HCT116 (cell line): ENCODE results near the gene PDGFD. TPM values are rescaled to one million over a fixed set of nuclear protein-coding genes. Genes with fewer than 3 reads are reported as not detected.

Source experiments
- ATAC-seq: fragments of 200-7000 bp; cut with Tn5 transposase; 2 replicates; pipeline ENCODE4 v1.9.1; 2020; ENCODE audit warnings: mild to moderate bottlenecking, moderate library complexity
- BruUV-seq: library from RNA; stranded (reverse); fragments of 400-500 nt; replicated peaks from 2 replicates; lab custom pipeline; 2021; lab: Mats Ljungman, UMichigan
- CTCF ChIA-PET: fragments of 300-600 bp; sonication (Branson Sonifier 250); formaldehyde crosslinking; loops from one replicate; lab custom pipeline; 2021; ENCODE audit warnings: antibody characterized with exemption; lab: Charles Lee
- POLR2A ChIA-PET: fragments of 300-600, 350-600 bp; sonication (Branson Sonifier 250); formaldehyde crosslinking; loops from one replicate; lab custom pipeline; 2021; ENCODE audit warnings: antibody characterized with exemption; lab: Charles Lee
- RAD21 ChIA-PET, 2 experiments: fragments of 300-600 bp; sonication (Branson Sonifier 250); formaldehyde crosslinking; loops; one replicate each; lab custom pipeline; 2023; ENCODE audit warnings: low total read pairs in 2 of 2; ENCODE audit not compliant: uncharacterized antibody in 2 of 2, unreplicated experiment in 2 of 2, low non-redundant PET in 1 of 2; lab: Charles Lee
- DNase-seq: peaks from one replicate; pipeline ENCODE4 v3.0.0-alpha.2; 2010; ENCODE audit warnings: low read depth, low spot score
- H2AFZ ChIP-seq: fragments of 200-600 bp; shearing (Covaris generic), sonication (generic); 2 replicates; pipeline ENCODE4 v1.6.1; 2017; ENCODE audit warnings: low read depth, mixed run types, mixed read lengths, antibody characterized with exemption, low read length; ENCODE audit not compliant: poor library complexity, severe bottlenecking
- H3K27ac ChIP-seq: 2 replicates; pipeline ENCODE4 v1.5.1; 2012; ENCODE audit warnings: low read depth, low read length
- H3K27me3 ChIP-seq: fragments of 200-600 bp; sonication (generic); 2 replicates; pipeline ENCODE4 v1.6.1; 2016; ENCODE audit warnings: mixed run types, low read length, mixed read lengths; ENCODE audit not compliant: insufficient read depth
- H3K36me3 ChIP-seq, 2 experiments: fragments of 200-500 bp in 1 of 2; fragments of 200-600 bp in 1 of 2; sonication (Bioruptor generic) in 1 of 2; sonication (generic) in 1 of 2; 2 replicates each; pipeline versions ENCODE4 v1.5.1 to v1.6.1; 2014 to 2016; ENCODE audit warnings: low read length in 2 of 2, inconsistent platforms in 1 of 2, mixed read lengths in 1 of 2, mixed run types in 1 of 2; ENCODE audit not compliant: insufficient read depth in 2 of 2, control insufficient read depth in 1 of 2
- H3K4me1 ChIP-seq, 2 experiments: fragments of 200-600 bp in 1 of 2; sonication (generic) in 1 of 2; 2 replicates each; pipeline versions ENCODE4 v1.5.1 to v1.6.1; 2012 to 2017; ENCODE audit warnings: low read length in 2 of 2, inconsistent platforms in 1 of 2, mild to moderate bottlenecking in 1 of 2, mixed read lengths in 1 of 2, mixed run types in 1 of 2, moderate library complexity in 1 of 2; ENCODE audit not compliant: insufficient read depth in 2 of 2, control insufficient read depth in 1 of 2
- H3K4me2 ChIP-seq: fragments of 200-600 bp; sonication (generic); 2 replicates; pipeline ENCODE4 v1.6.1; 2017; ENCODE audit warnings: mixed run types, low read length, mixed read lengths
- H3K4me3 ChIP-seq, 2 experiments: fragments of 200-600 bp in 1 of 2; sonication (generic) in 1 of 2; replicated peaks in 1 of 2; 2 replicates each; pipeline ENCODE4 v1.5.1; 2011 to 2016; ENCODE audit warnings: low read length in 2 of 2, control low read depth in 1 of 2, low read depth in 1 of 2, mild to moderate bottlenecking in 1 of 2, mixed read lengths in 1 of 2, mixed run types in 1 of 2
- H3K79me2 ChIP-seq: fragments of 200-600 bp; sonication (generic); 2 replicates; pipeline ENCODE4 v1.6.1; 2017; ENCODE audit warnings: mild to moderate bottlenecking, mixed run types, low read length, moderate library complexity, mixed read lengths; ENCODE audit not compliant: insufficient read depth
- H3K9ac ChIP-seq: fragments of 200-600 bp; sonication (generic); 2 replicates; pipeline ENCODE4 v1.6.1; 2016; ENCODE audit warnings: low read length, mixed read lengths
- H3K9me2 ChIP-seq: fragments of 200-600 bp; sonication (generic), shearing (Covaris generic); 2 replicates; pipeline ENCODE4 v1.6.1; 2017; ENCODE audit warnings: mixed run types, mild to moderate bottlenecking, moderate library complexity; ENCODE audit not compliant: insufficient read depth
- H3K9me3 ChIP-seq, 2 experiments: fragments of 200-500 bp in 1 of 2; fragments of 200-600 bp in 1 of 2; sonication (Bioruptor generic) in 1 of 2; sonication (generic) in 1 of 2; 2 replicates each; pipeline ENCODE4 v1.6.1; 2014 to 2017; ENCODE audit warnings: low read length in 2 of 2, mixed read lengths in 2 of 2, inconsistent platforms in 1 of 2, low read depth in 1 of 2, mild to moderate bottlenecking in 1 of 2, mixed run types in 1 of 2, moderate library complexity in 1 of 2; ENCODE audit not compliant: control insufficient read depth in 1 of 2, insufficient read depth in 1 of 2
- H4K20me1 ChIP-seq: fragments of 200-600 bp; sonication (generic), shearing (Covaris generic); 2 replicates; pipeline ENCODE4 v1.6.1; 2017; ENCODE audit warnings: mixed run types, mild to moderate bottlenecking, moderate library complexity; ENCODE audit not compliant: insufficient read depth
- CEBPB ChIP-seq: IDR thresholded peaks from 2 replicates; pipeline ENCODE4 v1.6.1; 2012; ENCODE audit warnings: low read depth
- ELF1 ChIP-seq: IDR thresholded peaks from 2 replicates; pipeline ENCODE4 v1.6.1; 2012; ENCODE audit warnings: low read depth, borderline replicate concordance
- EZH2 ChIP-seq: fragments of 200-600 bp; sonication (generic); IDR thresholded peaks from 2 replicates; pipeline ENCODE4 v1.6.1; 2017; ENCODE audit warnings: antibody characterized with exemption, mixed run types
- EZH2phosphoT487 ChIP-seq: fragments of 200-600 bp; IDR thresholded peaks from 2 replicates; pipeline ENCODE4 v1.6.1; 2018; ENCODE audit warnings: antibody characterized with exemption, borderline replicate concordance
- JUND ChIP-seq: IDR thresholded peaks from 2 replicates; pipeline ENCODE4 v1.6.1; 2012
- POLR2A ChIP-seq: IDR thresholded peaks from 2 replicates; pipeline ENCODE4 v1.7.0; 2011; ENCODE audit warnings: borderline replicate concordance; ENCODE audit not compliant: insufficient read depth, insufficient read length; ENCODE audit errors: extremely low read depth
- POLR2AphosphoS5 ChIP-seq: IDR thresholded peaks from 2 replicates; pipeline ENCODE4 v1.6.1; 2011; ENCODE audit warnings: mild to moderate bottlenecking, low read depth, low read length, moderate library complexity
- RAD21 ChIP-seq: IDR thresholded peaks from 2 replicates; pipeline ENCODE4 v1.6.1; 2012; ENCODE audit warnings: low read depth, mild to moderate bottlenecking
- SIN3A ChIP-seq: IDR thresholded peaks from 2 replicates; pipeline ENCODE4 v1.6.1; 2012; ENCODE audit warnings: low read depth
- SRF ChIP-seq: IDR thresholded peaks from 2 replicates; pipeline ENCODE4 v1.6.1; 2012; ENCODE audit warnings: low read depth
- TCF7L2 ChIP-seq: IDR thresholded peaks from 2 replicates; pipeline ENCODE4 v1.7.0; 2011; ENCODE audit warnings: borderline replicate concordance, inconsistent platforms; ENCODE audit not compliant: insufficient read depth, insufficient read length; ENCODE audit errors: extremely low read depth
- YY1 ChIP-seq: IDR thresholded peaks from 2 replicates; pipeline ENCODE4 v1.6.1; 2011; ENCODE audit warnings: low read length, low read depth, moderate library complexity, mild to moderate bottlenecking; ENCODE audit not compliant: insufficient replicate concordance; ENCODE audit errors: extremely low read depth
- ZNF274 ChIP-seq: fragments of 200-500 bp; sonication (Bioruptor generic); IDR thresholded peaks from 2 replicates; pipeline ENCODE4 v1.6.1; 2014; ENCODE audit warnings: mild to moderate bottlenecking, low read depth, low read length, inconsistent platforms
- intact Hi-C: fragments of 100-400 bp; cut with micrococcal nuclease; formaldehyde crosslinking; loops from 2 replicates; pipeline ENCODE4 v1.10.0; 2022
- total RNA-seq: library from RNA; stranded (reverse); gene quantifications from one replicate; pipeline ENCODE4 v1.2.1, GENCODE V29; 2021; ENCODE audit not compliant: unreplicated experiment
- TF ChIP-seq, protein P1 (sequence below): IDR thresholded peaks from 2 replicates; pipeline ENCODE4 v1.6.1; 2012; ENCODE audit warnings: low read depth
- TF ChIP-seq, protein P2 (sequence below), 3 experiments: fragments of 200-600 bp in 1 of 3; sonication (generic) in 1 of 3; IDR thresholded peaks in 2 of 3; conservative IDR thresholded peaks in 1 of 3; 2 replicates each; pipeline ENCODE4 v1.5.1; 2012 to 2017; ENCODE audit warnings: low read depth in 2 of 3, low read length in 2 of 3, antibody characterized with exemption in 1 of 3, borderline replicate concordance in 1 of 3, control low read depth in 1 of 3, mild to moderate bottlenecking in 1 of 3, mixed read lengths in 1 of 3, mixed run types in 1 of 3, moderate library complexity in 1 of 3; ENCODE audit not compliant: insufficient read depth in 1 of 3
- TF ChIP-seq, protein P3 (sequence below): IDR thresholded peaks from 2 replicates; pipeline ENCODE4 v1.6.1; 2012
- TF ChIP-seq, protein P4 (sequence below): IDR thresholded peaks from 2 replicates; pipeline ENCODE4 v1.6.1; 2011; ENCODE audit warnings: mild to moderate bottlenecking, low read length, moderate library complexity; ENCODE audit not compliant: insufficient replicate concordance; ENCODE audit errors: extremely low read depth

Gene PDGFD
- total RNA-seq, 1 experiment from 2014 or later, result 0.34 TPM

DNA sequence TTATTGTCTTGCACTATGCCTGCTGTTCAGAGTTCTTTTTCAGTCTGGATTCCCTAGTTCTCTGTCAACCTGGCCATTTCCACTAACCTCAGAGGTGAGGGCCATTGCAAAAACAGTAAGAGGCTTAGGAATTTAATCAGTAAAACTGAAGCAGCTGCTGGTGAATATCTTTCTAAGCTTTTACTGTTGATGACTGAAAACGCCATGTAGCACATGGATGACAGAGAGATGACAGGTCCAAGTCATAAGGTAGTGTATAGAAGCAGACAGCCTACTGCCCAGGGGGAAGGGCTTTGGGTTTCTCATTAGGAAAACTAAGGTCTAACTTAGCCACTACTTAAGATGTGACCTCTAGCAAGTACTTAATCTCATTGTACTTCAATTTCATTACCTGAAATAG lies 280.1 kb downstream of the PDGFD start (continued):
- no peak for TF ChIP-seq CEBPB
- no peak for TF ChIP-seq EZH2
- TF ChIP-seq EZH2phosphoT487, result no peak
- no peak for TF ChIP-seq POLR2AphosphoS5
- TF ChIP-seq, protein P1, sequence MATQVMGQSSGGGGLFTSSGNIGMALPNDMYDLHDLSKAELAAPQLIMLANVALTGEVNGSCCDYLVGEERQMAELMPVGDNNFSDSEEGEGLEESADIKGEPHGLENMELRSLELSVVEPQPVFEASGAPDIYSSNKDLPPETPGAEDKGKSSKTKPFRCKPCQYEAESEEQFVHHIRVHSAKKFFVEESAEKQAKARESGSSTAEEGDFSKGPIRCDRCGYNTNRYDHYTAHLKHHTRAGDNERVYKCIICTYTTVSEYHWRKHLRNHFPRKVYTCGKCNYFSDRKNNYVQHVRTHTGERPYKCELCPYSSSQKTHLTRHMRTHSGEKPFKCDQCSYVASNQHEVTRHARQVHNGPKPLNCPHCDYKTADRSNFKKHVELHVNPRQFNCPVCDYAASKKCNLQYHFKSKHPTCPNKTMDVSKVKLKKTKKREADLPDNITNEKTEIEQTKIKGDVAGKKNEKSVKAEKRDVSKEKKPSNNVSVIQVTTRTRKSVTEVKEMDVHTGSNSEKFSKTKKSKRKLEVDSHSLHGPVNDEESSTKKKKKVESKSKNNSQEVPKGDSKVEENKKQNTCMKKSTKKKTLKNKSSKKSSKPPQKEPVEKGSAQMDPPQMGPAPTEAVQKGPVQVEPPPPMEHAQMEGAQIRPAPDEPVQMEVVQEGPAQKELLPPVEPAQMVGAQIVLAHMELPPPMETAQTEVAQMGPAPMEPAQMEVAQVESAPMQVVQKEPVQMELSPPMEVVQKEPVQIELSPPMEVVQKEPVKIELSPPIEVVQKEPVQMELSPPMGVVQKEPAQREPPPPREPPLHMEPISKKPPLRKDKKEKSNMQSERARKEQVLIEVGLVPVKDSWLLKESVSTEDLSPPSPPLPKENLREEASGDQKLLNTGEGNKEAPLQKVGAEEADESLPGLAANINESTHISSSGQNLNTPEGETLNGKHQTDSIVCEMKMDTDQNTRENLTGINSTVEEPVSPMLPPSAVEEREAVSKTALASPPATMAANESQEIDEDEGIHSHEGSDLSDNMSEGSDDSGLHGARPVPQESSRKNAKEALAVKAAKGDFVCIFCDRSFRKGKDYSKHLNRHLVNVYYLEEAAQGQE, result no peak

DNA sequence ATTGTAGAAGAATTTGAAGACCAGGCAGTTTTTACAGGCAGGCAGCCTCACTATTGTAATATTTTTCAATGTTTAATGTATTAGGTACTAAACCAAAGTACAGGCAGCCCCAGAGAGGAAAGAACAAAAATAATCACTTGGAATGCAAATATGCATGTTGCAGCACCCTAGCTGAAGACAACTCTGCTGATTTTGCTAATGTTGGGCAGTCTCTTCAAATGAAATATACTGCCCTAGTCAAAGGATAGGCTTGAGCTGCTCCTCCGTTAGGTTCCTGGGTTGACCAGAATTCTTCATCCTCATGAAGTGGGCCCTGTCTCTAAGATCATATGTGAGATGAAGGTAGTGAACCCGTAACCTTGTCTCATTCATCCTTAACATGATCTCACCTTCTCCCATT lies 280.7 kb downstream of the PDGFD start:
- no peak overlapping the region for H3K9ac ChIP-seq
- ChIA-PET CTCF (no interaction called here), POLR2A (interaction anchor here (1.3 kb wide), 1 partner anchor 10 kb away, joined by 3 read pairs; no protein-coding TSS in a partner anchor), RAD21 (no interaction called here)
- DNase-seq (no peak), ATAC-seq (no peak)
- H4K20me1 ChIP-seq, result no peaks in the 10 kb centered on the region
- no peaks in the 10 kb centered on the region for H3K36me3 ChIP-seq
- BruUV-seq, result no TSS peak
- H2AFZ ChIP-seq, result no peak overlapping the region
- H3K9me2 ChIP-seq, result no peaks in the 10 kb centered on the region
- no peak overlapping the region for H3K27ac ChIP-seq
- no peaks in the 10 kb centered on the region for H3K4me1 ChIP-seq
- no peaks in the 10 kb centered on the region for H3K27me3 ChIP-seq
- no peaks in the 10 kb centered on the region for H3K9me3 ChIP-seq
- H3K79me2 ChIP-seq, result no peaks in the 10 kb centered on the region
- intact Hi-C loops, result no loop called here
- H3K4me3 ChIP-seq, result no peak overlapping the region
- H3K4me2 ChIP-seq, result no peak overlapping the region
- no peak for TF ChIP-seq TCF7L2
- TF ChIP-seq, protein P2, sequence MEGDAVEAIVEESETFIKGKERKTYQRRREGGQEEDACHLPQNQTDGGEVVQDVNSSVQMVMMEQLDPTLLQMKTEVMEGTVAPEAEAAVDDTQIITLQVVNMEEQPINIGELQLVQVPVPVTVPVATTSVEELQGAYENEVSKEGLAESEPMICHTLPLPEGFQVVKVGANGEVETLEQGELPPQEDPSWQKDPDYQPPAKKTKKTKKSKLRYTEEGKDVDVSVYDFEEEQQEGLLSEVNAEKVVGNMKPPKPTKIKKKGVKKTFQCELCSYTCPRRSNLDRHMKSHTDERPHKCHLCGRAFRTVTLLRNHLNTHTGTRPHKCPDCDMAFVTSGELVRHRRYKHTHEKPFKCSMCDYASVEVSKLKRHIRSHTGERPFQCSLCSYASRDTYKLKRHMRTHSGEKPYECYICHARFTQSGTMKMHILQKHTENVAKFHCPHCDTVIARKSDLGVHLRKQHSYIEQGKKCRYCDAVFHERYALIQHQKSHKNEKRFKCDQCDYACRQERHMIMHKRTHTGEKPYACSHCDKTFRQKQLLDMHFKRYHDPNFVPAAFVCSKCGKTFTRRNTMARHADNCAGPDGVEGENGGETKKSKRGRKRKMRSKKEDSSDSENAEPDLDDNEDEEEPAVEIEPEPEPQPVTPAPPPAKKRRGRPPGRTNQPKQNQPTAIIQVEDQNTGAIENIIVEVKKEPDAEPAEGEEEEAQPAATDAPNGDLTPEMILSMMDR (IDR thresholded peaks at IDR 0.05 in 2 of 3, conservative IDR thresholded peaks at IDR 0.05 in 1 of 3; ENCODE audit: borderline replicate concordance in 1 of 3, insufficient read depth in 1 of 3, low read depth in 2 of 3, low read length in 2 of 3), result no peak
- no peak for TF ChIP-seq YY1
- TF ChIP-seq EZH2, result no peak
- no peak for TF ChIP-seq SRF
- TF ChIP-seq ELF1, result no peak
- TF ChIP-seq ZNF274, result no peak
- no peak for TF ChIP-seq POLR2A
- no peak for TF ChIP-seq SIN3A
- TF ChIP-seq, protein P3, sequence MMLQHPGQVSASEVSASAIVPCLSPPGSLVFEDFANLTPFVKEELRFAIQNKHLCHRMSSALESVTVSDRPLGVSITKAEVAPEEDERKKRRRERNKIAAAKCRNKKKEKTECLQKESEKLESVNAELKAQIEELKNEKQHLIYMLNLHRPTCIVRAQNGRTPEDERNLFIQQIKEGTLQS, result no peak
- no peak for TF ChIP-seq JUND
- TF ChIP-seq EZH2phosphoT487, result no peak
- TF ChIP-seq, protein P4, sequence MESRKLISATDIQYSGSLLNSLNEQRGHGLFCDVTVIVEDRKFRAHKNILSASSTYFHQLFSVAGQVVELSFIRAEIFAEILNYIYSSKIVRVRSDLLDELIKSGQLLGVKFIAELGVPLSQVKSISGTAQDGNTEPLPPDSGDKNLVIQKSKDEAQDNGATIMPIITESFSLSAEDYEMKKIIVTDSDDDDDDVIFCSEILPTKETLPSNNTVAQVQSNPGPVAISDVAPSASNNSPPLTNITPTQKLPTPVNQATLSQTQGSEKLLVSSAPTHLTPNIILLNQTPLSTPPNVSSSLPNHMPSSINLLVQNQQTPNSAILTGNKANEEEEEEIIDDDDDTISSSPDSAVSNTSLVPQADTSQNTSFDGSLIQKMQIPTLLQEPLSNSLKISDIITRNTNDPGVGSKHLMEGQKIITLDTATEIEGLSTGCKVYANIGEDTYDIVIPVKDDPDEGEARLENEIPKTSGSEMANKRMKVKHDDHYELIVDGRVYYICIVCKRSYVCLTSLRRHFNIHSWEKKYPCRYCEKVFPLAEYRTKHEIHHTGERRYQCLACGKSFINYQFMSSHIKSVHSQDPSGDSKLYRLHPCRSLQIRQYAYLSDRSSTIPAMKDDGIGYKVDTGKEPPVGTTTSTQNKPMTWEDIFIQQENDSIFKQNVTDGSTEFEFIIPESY, result no peak
- TF ChIP-seq RAD21, result no peak
